WI38 (cell line): ENCODE results near the gene PPP2R1B.
"Not testable (repeated sequence)": the region's sequence is repeated elsewhere in the genome, so short reads cannot be mapped to it uniquely, and the experiment has no call there.

Experiments
- H3K4me3 ChIP-seq: 2 replicates; pipeline ENCODE4 v1.5.1; 2011; ENCODE audit warnings: low read depth, mild to moderate bottlenecking, control low read depth, low read length
- CTCF ChIP-seq: IDR thresholded peaks from 2 replicates; pipeline ENCODE4 v1.5.1; 2012; ENCODE audit warnings: low read depth, mild to moderate bottlenecking, control low read depth, low read length

PPP2R1B gene

GRCh38 chr11:111772535-111772934 lies 6.3 kb upstream of the PPP2R1B start:
- H3K4me3 ChIP-seq: no peak overlapping the region
- TF ChIP-seq CTCF: no peak

GRCh38 chr11:111771205-111771604 lies 5.0 kb upstream of the PPP2R1B start:
- not testable (repeated sequence) for H3K4me3 ChIP-seq

- no peak overlapping the region for H3K4me3 ChIP-seq
- TF ChIP-seq CTCF: no peak
These were observed 4.5 kb upstream of the PPP2R1B start for GRCh38 chr11:111770581-111771134.

GRCh38 chr11:111766834-111767142 lies 599 bp upstream of the PPP2R1B start:
- peak overlapping the region; percentile 90 for H3K4me3 ChIP-seq
- no peak for TF ChIP-seq CTCF

- peak overlapping the region; percentile 90 for H3K4me3 ChIP-seq
- no peak for TF ChIP-seq CTCF
These were observed 737 bp downstream of the PPP2R1B start for GRCh38 chr11:111765320-111765983.

- no peak for TF ChIP-seq CTCF
- H3K4me3 ChIP-seq: peak overlapping the region; percentile 90
These were observed 1.6 kb downstream of the PPP2R1B start for GRCh38 chr11:111764621-111765020.

- no peak for TF ChIP-seq CTCF
These were observed 3.1 kb downstream of the PPP2R1B start for GRCh38 chr11:111762981-111763643.

More at GRCh38 chr11:111762981-111763643, 3.1 kb downstream of the PPP2R1B start:
- H3K4me3 ChIP-seq: no peak overlapping the region
